K562 (cell line): ENCODE measurements around the gene C22orf31. TPM values are rescaled to one million over a fixed set of nuclear protein-coding genes. Genes with fewer than 3 reads are reported as not detected.

Source experiments
- BHLHE40 ChIP-seq: IDR thresholded peaks from 2 replicates; pipeline ENCODE4 v1.6.1; 2011; ENCODE audit warnings: low read length, improper control_type of control experiment
- HIVEP1 ChIP-seq: fragments of 250-450 bp; sonication (Bioruptor Pico); IDR thresholded peaks from 2 replicates; pipeline ENCODE4 v1.4.0; 2020; ENCODE audit warnings: mild to moderate bottlenecking
- MGA ChIP-seq: fragments of 450-650 bp; IDR thresholded peaks from 2 replicates; pipeline ENCODE4 v1.6.1; 2016; ENCODE audit warnings: mild to moderate bottlenecking, moderate library complexity
- NFE2 ChIP-seq: IDR thresholded peaks from 2 replicates; pipeline ENCODE4 v1.6.1; 2014; ENCODE audit warnings: antibody characterized with exemption, low read depth
- RREB1 ChIP-seq: fragments of 250-450 bp; sonication (Bioruptor Pico); IDR thresholded peaks from 2 replicates; pipeline ENCODE4 v1.4.0; 2020
- TARDBP ChIP-seq: fragments of 450-650 bp; IDR thresholded peaks from 2 replicates; pipeline ENCODE4 v1.6.1; 2016
- USF2 ChIP-seq: sonication (generic); formaldehyde crosslinking; IDR thresholded peaks from 2 replicates; pipeline ENCODE4 v1.5.0; 2020; ENCODE audit warnings: missing genetic modification reagents
- ZNF316 ChIP-seq: fragments of 450-650 bp; IDR thresholded peaks from 2 replicates; pipeline ENCODE4 v1.6.1; 2016
- ZNF778 ChIP-seq: fragments of 450-650 bp; formaldehyde crosslinking; IDR thresholded peaks from 2 replicates; pipeline ENCODE4 v1.4.0; 2020; ENCODE audit warnings: mild to moderate bottlenecking, moderate library complexity
- polyA plus RNA-seq, 8 experiments: library from polyadenylated mRNA; depleted of rRNA in 4 of 8; stranded (reverse) in 5 of 8; unstranded in 3 of 8; fragments of >200 nt; fragmentation: Nextera tagmentation in 2 of 8; fragmentation: Illumina TruSeq in 1 of 8; extraction: Ambion mirVana in 2 of 8; extraction: Trizol in 1 of 8; gene quantifications; 2 replicates each; pipeline versions ENCODE4 v1.2.1 to v1.2.3, GENCODE V29; 2011 to 2014; ENCODE audit warnings: inconsistent platforms in 1 of 8, missing spikeins in 1 of 8
- total RNA-seq, 7 experiments: library from RNA; depleted of rRNA in 6 of 7; stranded (reverse); fragments of >200 nt in 6 of 7; fragmentation: Illumina TruSeq in 2 of 7; extraction: Trizol in 2 of 7; gene quantifications; 2 replicates each; pipeline versions ENCODE4 v1.2.1 to v1.2.3, GENCODE V29; 2011 to 2021; ENCODE audit warnings: low replicate concordance in 1 of 7

C22orf31 gene
- total and polyA plus RNA-seq, 9 of the 15 experiments (the other 6 are each of a cell fraction or from before 2014, with no cell fraction given), result not detected

GRCh38 chr22:29049655-29050263 is 11.9 kb downstream of the C22orf31 start (continued):
- no peak for TF ChIP-seq RREB1 (CRISPR knock-in tag)
- 0 out of 2 replicates have a peak, but pooled peaks have one; percentile 29 for TF ChIP-seq MGA
- TF ChIP-seq BHLHE40, result peak; percentile 44; the same call in 1 of the 2 replicates
- TF ChIP-seq HIVEP1 (CRISPR knock-in tag), result no peak
- no peak for TF ChIP-seq TARDBP
- no peak for TF ChIP-seq ZNF778 (CRISPR knock-in tag)
- TF ChIP-seq ZNF316, result peak; percentile 41; the same call in 1 of the 2 replicates
- TF ChIP-seq USF2, result no peak
- peak; percentile 68 for TF ChIP-seq NFE2
